ENCODE data around the gene FKBP15. TPM values are rescaled to one million over a fixed set of nuclear protein-coding genes. Genes with fewer than 3 reads are reported as not detected.

The FKBP15 gene
- total and polyA plus RNA-seq, 2 donors (not counting 3 experiments of a cell fraction or from before 2014, with no cell fraction given), result 16.8 to 26.8 TPM

GRCh38 chr9:113255438-113255837 lies 34.4 kb upstream of the FKBP15 start:
- Histone ChIP-seq H3K79me2 (ENCODE audit: control insufficient read depth, insufficient read depth, low read length) (no peaks in the 10 kb centered on the region), H3K4me3 (replicated peaks in 1 of 3; ENCODE audit: insufficient read depth in 1 of 3, low read depth in 1 of 3, low read length in 3 of 3) (no peak overlapping the region), H3K9me1 (replicated peaks; ENCODE audit: control insufficient read depth, extremely low read depth, insufficient read depth, low read length) (no peaks in the 10 kb centered on the region), H2AFZ (ENCODE audit: low read depth, low read length) (no peak overlapping the region), H3K27ac (ENCODE audit: insufficient read depth, low read depth, low read length) (no peak overlapping the region), H3K36me3 (ENCODE audit: control insufficient read depth in 2 of 2, extremely low read depth in 1 of 2, insufficient read depth in 2 of 2, low read length in 2 of 2) (peaks cover 5 to 10% of the 10 kb centered on the region in 2 experiments), H4K20me1 (replicated peaks; ENCODE audit: control insufficient read depth, extremely low read depth, insufficient read depth, low read length) (no peaks in the 10 kb centered on the region), H3K4me2 (ENCODE audit: insufficient read depth, low read length) (no peak overlapping the region), H3K27me3 (ENCODE audit: control insufficient read depth in 2 of 2, insufficient read depth in 2 of 2, low read length in 2 of 2) (no peaks in the 10 kb centered on the region), H3K9me3 (replicated peaks; ENCODE audit: control insufficient read depth, insufficient read depth, low read length) (no peaks in the 10 kb centered on the region), H3K9ac (replicated peaks; ENCODE audit: extremely low read depth, insufficient read depth, low read length) (no peak overlapping the region), H3K4me1 (ENCODE audit: control insufficient read depth, extremely low read depth, insufficient read depth, low read length) (no peaks in the 10 kb centered on the region)
- no TSS peak for BruUV-seq (replicated peaks)
- FAIRE-seq (no peak), DNase-seq (ENCODE audit: low read depth, low spot score) (no peak)
- ChIA-PET CTCF (interaction anchor here (0.8 kb wide), 1 partner anchor 15 kb away, joined by 3 read pairs; no protein-coding TSS in a partner anchor), POLR2A (no interaction called here)
- dilution Hi-C loops (cut with MboI; ENCODE audit: extremely low pct_ligation_motif_present, low sequenced_read_pairs), result no loop called here
- TF ChIP-seq JUN (IDR thresholded peaks at IDR 0.05; ENCODE audit: borderline replicate concordance, insufficient read depth, insufficient read length, low read depth), result no peak
- no peak for TF ChIP-seq MAX (IDR thresholded peaks at IDR 0.05; ENCODE audit: insufficient read depth, insufficient read length)
- no peak for TF ChIP-seq CTCF (IDR thresholded peaks at IDR 0.05; ENCODE audit: extremely low read depth in 1 of 2, insufficient read depth in 1 of 2, low read depth in 1 of 2, low read length in 2 of 2)
- TF ChIP-seq POLR2AphosphoS5 (IDR thresholded peaks at IDR 0.05; ENCODE audit: insufficient read depth, low read depth, low read length), result no peak
- no peak for TF ChIP-seq FOS (IDR thresholded peaks at IDR 0.05; ENCODE audit: borderline replicate concordance, insufficient read depth, low read length)
- no peak for TF ChIP-seq MYC (IDR thresholded peaks at IDR 0.05; ENCODE audit: low read depth, low read length)
- no peak for TF ChIP-seq POLR2A (IDR thresholded peaks at IDR 0.05; ENCODE audit: low read depth, low read length)
- intact Hi-C loops (cut with micrococcal nuclease), result no loop called here

All from endothelial cell of umbilical vein (primary cell).